PC-9 (cell line): ENCODE results near the gene STEAP3. TPM values are rescaled to one million over a fixed set of nuclear protein-coding genes. Genes with fewer than 3 reads are reported as not detected.

Source experiments
- BruUV-seq: library from RNA; stranded (reverse); fragments of 400-500 nt; replicated peaks from 2 replicates; lab custom pipeline; 2021; lab: Mats Ljungman, UMichigan
- CTCF ChIA-PET: fragments of 300-600 bp; sonication (Branson Sonifier 250); formaldehyde crosslinking; loops from one replicate; lab custom pipeline; 2022; ENCODE audit warnings: antibody characterized with exemption; lab: Charles Lee
- POLR2A ChIA-PET: fragments of 300-600 bp; sonication (Branson Sonifier 250); formaldehyde crosslinking; loops from one replicate; lab custom pipeline; 2022; ENCODE audit warnings: antibody characterized with exemption; ENCODE audit not compliant: unreplicated experiment; lab: Charles Lee
- DNase-seq, 2 experiments: peaks; one replicate each; pipeline versions ENCODE4 v3.0.0 to v3.0.0-alpha.2; 2015 to 2022; ENCODE audit warnings: mixed read lengths in 1 of 2
- H2AFZ ChIP-seq: fragments of 200-600 bp; sonication (generic); 2 replicates; pipeline ENCODE4 v1.8.1; 2017; ENCODE audit warnings: antibody characterized with exemption
- H3F3A ChIP-seq: fragments of 200-600 bp; sonication (generic); 2 replicates; pipeline ENCODE4 v1.8.1; 2017; ENCODE audit warnings: antibody characterized with exemption, mild to moderate bottlenecking, low read depth; ENCODE audit not compliant: insufficient read depth
- H3K27ac ChIP-seq: fragments of 200-600 bp; sonication (generic); 2 replicates; pipeline ENCODE4 v1.6.1; 2016; ENCODE audit warnings: mixed run types
- H3K27me3 ChIP-seq: fragments of 200-600 bp; sonication (generic); 2 replicates; pipeline ENCODE4 v1.6.1; 2016; ENCODE audit warnings: low read depth, mixed run types; ENCODE audit not compliant: insufficient read depth
- H3K36me3 ChIP-seq: fragments of 200-600 bp; sonication (generic); 2 replicates; pipeline ENCODE4 v1.6.1; 2016; ENCODE audit warnings: low read depth, mixed run types
- H3K4me1 ChIP-seq: fragments of 200-600 bp; sonication (generic); replicated peaks from 2 replicates; pipeline ENCODE4 v1.6.1; 2016; ENCODE audit warnings: mixed run types; ENCODE audit not compliant: insufficient read depth
- H3K4me2 ChIP-seq: fragments of 200-600 bp; sonication (generic); 2 replicates; pipeline ENCODE4 v1.6.1; 2017; ENCODE audit warnings: mixed run types
- H3K4me3 ChIP-seq: fragments of 200-600 bp; sonication (generic); 2 replicates; pipeline ENCODE4 v1.6.1; 2016; ENCODE audit warnings: mixed run types
- H3K79me2 ChIP-seq: fragments of 200-600 bp; sonication (generic); 2 replicates; pipeline ENCODE4 v1.6.1; 2017; ENCODE audit warnings: low read depth, mixed run types
- H3K9me2 ChIP-seq: fragments of 200-600 bp; sonication (generic); 2 replicates; pipeline ENCODE4 v1.8.1; 2017; ENCODE audit warnings: mild to moderate bottlenecking; ENCODE audit not compliant: insufficient read depth
- H3K9me3 ChIP-seq: fragments of 200-600 bp; sonication (generic); 2 replicates; pipeline ENCODE4 v1.8.1; 2016; ENCODE audit warnings: low read depth; ENCODE audit not compliant: insufficient read depth
- H4K20me1 ChIP-seq: fragments of 200-600 bp; sonication (generic); 2 replicates; pipeline ENCODE4 v1.8.1; 2017; ENCODE audit not compliant: insufficient read depth
- EZH2 ChIP-seq: fragments of 200-600 bp; sonication (generic); IDR thresholded peaks from 2 replicates; pipeline ENCODE4 v1.8.0; 2017; ENCODE audit warnings: antibody characterized with exemption, low read depth
- intact Hi-C: fragments of 100-400 bp; cut with micrococcal nuclease; formaldehyde crosslinking; loops from one replicate; pipeline ENCODE4 v1.10.0; 2022; ENCODE audit not compliant: unreplicated experiment
- total RNA-seq: library from RNA; stranded (reverse); gene quantifications from 2 replicates; pipeline ENCODE4 v1.2.3, GENCODE V29; 2021
- TF ChIP-seq, protein P1 (sequence below): fragments of 200-600 bp; sonication (generic); conservative IDR thresholded peaks from 2 replicates; pipeline ENCODE4 v1.6.1; 2017; ENCODE audit warnings: mixed run types, antibody characterized with exemption, mild to moderate bottlenecking, moderate library complexity

Gene STEAP3
- total RNA-seq, 1 experiment from 2014 or later = 23.0 TPM

- no peak for TF ChIP-seq EZH2
- TF ChIP-seq, protein P1, sequence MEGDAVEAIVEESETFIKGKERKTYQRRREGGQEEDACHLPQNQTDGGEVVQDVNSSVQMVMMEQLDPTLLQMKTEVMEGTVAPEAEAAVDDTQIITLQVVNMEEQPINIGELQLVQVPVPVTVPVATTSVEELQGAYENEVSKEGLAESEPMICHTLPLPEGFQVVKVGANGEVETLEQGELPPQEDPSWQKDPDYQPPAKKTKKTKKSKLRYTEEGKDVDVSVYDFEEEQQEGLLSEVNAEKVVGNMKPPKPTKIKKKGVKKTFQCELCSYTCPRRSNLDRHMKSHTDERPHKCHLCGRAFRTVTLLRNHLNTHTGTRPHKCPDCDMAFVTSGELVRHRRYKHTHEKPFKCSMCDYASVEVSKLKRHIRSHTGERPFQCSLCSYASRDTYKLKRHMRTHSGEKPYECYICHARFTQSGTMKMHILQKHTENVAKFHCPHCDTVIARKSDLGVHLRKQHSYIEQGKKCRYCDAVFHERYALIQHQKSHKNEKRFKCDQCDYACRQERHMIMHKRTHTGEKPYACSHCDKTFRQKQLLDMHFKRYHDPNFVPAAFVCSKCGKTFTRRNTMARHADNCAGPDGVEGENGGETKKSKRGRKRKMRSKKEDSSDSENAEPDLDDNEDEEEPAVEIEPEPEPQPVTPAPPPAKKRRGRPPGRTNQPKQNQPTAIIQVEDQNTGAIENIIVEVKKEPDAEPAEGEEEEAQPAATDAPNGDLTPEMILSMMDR = no peak
- POLR2A ChIA-PET = no interaction called here
- intact Hi-C loops = loop anchor here (2.0 kb wide), 2 partner anchors 15 to 39 kb away; no protein-coding TSS in a partner anchor
- H2AFZ ChIP-seq = no peak overlapping the region
- no TSS peak for BruUV-seq
- no peak for DNase-seq
- no peaks in the 10 kb centered on the region for H3K36me3 ChIP-seq
- peaks cover 37% of the 10 kb centered on the region for H3K79me2 ChIP-seq
- H4K20me1 ChIP-seq = peaks cover 4% of the 10 kb centered on the region; the same call in 1 of the 2 replicates
- H3K4me1 ChIP-seq = peaks cover 38% of the 10 kb centered on the region
- no peaks in the 10 kb centered on the region for H3K9me2 ChIP-seq
- no peaks in the 10 kb centered on the region for H3K27me3 ChIP-seq
- peak overlapping the region; percentile 90; the same call in 1 of the 2 replicates for H3K4me2 ChIP-seq
- H3K27ac ChIP-seq = no peak overlapping the region
- no peak overlapping the region for H3K4me3 ChIP-seq
- H3F3A ChIP-seq = no peaks in the 10 kb centered on the region; the same call in 1 of the 2 replicates
- H3K9me3 ChIP-seq = no peaks in the 10 kb centered on the region
- CTCF ChIA-PET = no interaction called here
Measured at GRCh38 chr2:119225926-119226325, 2.3 kb downstream of the STEAP3 start.

DNA sequence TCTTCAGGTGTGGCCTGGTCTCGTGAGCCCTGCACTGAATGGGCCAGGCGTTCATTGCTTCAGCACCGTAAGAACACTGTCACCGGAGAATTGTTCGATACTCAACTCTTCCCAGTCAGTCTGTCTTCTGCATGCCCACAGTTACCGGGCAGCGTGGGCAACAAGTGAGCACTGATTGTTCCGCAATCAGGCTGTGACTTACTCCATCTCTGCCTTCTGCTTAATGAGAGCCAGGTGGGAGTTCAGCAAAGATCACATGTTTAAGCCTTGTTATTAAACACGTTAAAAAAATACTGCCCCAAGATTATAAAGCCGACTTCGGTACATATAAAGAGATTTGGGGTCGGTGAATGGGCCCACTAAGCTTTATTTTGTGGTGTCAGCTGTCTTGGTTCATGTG is 3.7 kb downstream of the STEAP3 start:
- Histone ChIP-seq H2AFZ (no peak overlapping the region), H3K9me3 (no peaks in the 10 kb centered on the region), H3K27me3 (no peaks in the 10 kb centered on the region), H3K79me2 (peaks cover 37% of the 10 kb centered on the region), H3K4me2 (no peak overlapping the region), H3K4me3 (no peak overlapping the region), H4K20me1 (peaks cover 4% of the 10 kb centered on the region; the same call in 1 of the 2 replicates), H3F3A (peaks cover under 1% of the 10 kb centered on the region; the same call in 1 of the 2 replicates), H3K9me2 (no peaks in the 10 kb centered on the region), H3K27ac (no peak overlapping the region), H3K36me3 (no peaks in the 10 kb centered on the region), H3K4me1 (peaks cover 52% of the 10 kb centered on the region)
- no TSS peak for BruUV-seq
- no peak for DNase-seq
- TF ChIP-seq EZH2 = no peak
- TF ChIP-seq, protein P1 = no peak
- POLR2A ChIA-PET = no interaction called here
- intact Hi-C loops = no loop called here
- CTCF ChIA-PET = no interaction called here

DNA sequence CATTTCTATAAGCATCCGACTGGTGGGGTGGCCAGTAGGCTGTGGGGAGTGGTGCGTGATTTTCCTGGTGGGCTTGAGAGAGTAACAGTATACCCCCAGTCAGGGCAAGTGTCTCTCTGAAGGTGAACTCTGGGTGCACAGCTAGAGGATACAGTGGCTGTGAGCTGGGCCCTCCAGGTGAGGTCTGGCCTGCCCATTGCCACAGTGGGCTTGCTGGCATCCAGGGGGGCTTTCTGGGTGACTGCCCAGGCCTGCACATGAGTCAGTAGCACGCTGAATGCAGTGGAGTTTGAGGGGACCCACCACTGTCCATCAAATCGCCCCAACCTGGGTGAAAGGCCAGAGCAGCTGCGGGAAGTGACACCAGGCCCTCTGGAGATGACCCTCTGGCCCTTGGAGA is 4.5 kb downstream of the STEAP3 start:
- H3K79me2 ChIP-seq = peaks cover 37% of the 10 kb centered on the region
- H3K4me3 ChIP-seq = no peak overlapping the region
- intact Hi-C loops = no loop called here
- H3F3A ChIP-seq = peaks cover 8% of the 10 kb centered on the region; the same call in 1 of the 2 replicates
- peaks cover 54% of the 10 kb centered on the region for H3K4me1 ChIP-seq
- ChIA-PET CTCF (no interaction called here), POLR2A (no interaction called here)
- peaks cover 4% of the 10 kb centered on the region; the same call in 1 of the 2 replicates for H4K20me1 ChIP-seq
- no peak overlapping the region for H2AFZ ChIP-seq
- no peak for DNase-seq
- H3K27ac ChIP-seq = no peak overlapping the region
- no peak for TF ChIP-seq EZH2
- TF ChIP-seq, protein P1 = no peak
- no peaks in the 10 kb centered on the region for H3K9me3 ChIP-seq
- no peaks in the 10 kb centered on the region for H3K36me3 ChIP-seq
- H3K27me3 ChIP-seq = no peaks in the 10 kb centered on the region
- no TSS peak for BruUV-seq
- no peaks in the 10 kb centered on the region for H3K9me2 ChIP-seq
- no peak overlapping the region for H3K4me2 ChIP-seq
